GM21619 (cell line): Measurements from ENCODE around the gene IGF2BP2.
"Not testable (repeated sequence)": the region's sequence is repeated elsewhere in the genome, so short reads cannot be mapped to it uniquely, and the experiment has no call there.

ENCODE experiments used
- ATAC-seq: cut with Tn5 transposase; IDR thresholded peaks from one replicate; pipeline ENCODE4 v1.9.1; 2021; ENCODE audit not compliant: unreplicated experiment

IGF2BP2 gene

DNA sequence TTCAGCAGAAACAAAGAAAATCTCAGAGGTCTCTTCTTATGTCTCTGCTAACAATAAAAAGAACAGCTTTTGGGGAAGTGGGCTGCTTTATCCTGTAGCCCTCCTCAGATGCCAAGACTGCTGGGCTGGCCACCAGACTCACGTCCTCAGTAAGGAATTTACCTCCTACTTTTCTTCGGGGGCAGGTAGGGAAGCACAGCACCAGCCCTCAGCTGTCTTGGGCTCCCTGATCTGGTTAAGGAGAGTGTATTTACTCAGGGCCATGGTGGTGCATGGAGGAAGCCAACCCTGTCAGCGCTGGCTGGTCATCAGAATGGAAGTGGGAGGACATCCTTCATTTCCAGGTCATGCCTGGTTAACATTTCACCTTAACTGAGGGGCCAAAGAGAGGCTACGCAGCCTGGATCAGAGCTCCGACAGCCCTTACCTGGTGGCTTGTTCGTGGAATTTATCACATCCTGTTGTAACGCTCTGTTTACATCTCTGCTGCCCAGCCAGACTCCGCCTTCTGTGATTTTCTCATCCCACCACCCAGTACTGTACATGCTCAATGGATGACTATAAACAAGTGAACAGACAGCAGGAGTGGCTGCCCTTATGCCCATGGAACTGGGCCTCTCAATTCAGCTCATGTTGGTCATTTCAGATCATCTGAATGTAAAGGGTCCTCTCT is 108.3 kb downstream of the IGF2BP2 start:
- no peak for ATAC-seq

GRCh38 chr3:185715091-185715490 is 109.8 kb downstream of the IGF2BP2 start:
- no peak for ATAC-seq

DNA sequence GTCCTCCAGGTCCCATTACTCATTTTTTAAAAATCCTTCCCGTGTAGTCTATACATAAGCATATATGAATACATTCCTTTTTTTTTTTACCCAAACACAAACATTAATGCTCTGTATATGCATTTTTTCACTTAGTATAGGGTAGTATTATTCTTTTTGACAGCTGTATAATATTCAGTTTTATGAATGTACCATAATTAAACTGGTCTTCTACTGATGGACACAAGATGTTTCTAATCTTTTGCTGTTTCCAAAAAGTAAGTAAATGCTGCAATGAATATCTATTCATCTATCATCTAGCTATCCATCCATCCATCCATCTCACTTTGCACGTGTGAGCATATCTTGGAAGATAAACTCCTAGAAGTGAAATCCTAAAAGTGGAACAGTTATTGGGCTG is 110.8 kb downstream of the IGF2BP2 start:
- ATAC-seq: no peak

GRCh38 chr3:185713015-185713414 is 111.8 kb downstream of the IGF2BP2 start:
- ATAC-seq: no peak

- no peak for ATAC-seq
These were observed 112.5 kb downstream of the IGF2BP2 start for GRCh38 chr3:185712337-185712736.

- no peak for ATAC-seq
These were observed 113.5 kb downstream of the IGF2BP2 start for GRCh38 chr3:185711255-185711870.

GRCh38 chr3:185709251-185709955 is 115.4 kb downstream of the IGF2BP2 start:
- no peak for ATAC-seq

DNA sequence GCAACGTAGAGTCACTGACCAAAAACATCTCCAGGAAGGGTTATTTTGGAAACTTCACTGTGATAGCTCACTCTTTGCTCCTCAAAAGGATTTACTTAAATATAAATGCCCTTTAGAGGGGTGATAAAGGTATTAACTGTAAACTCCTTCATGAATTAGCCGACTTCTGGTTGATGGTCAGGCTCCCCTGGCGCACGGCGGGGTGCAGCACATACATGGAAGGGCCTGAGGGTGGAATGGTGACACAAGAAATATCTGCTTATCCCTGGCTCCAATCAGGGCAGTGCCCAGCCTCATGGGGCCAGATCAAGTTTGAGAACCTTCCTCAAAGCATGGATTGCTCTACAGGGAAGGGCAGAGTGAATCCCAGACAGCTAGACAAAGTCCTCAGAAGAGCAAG is 116.5 kb downstream of the IGF2BP2 start:
- no peak for ATAC-seq

- no peak for ATAC-seq
These were observed 119.3 kb downstream of the IGF2BP2 start for GRCh38 chr3:185705498-185705897.

DNA sequence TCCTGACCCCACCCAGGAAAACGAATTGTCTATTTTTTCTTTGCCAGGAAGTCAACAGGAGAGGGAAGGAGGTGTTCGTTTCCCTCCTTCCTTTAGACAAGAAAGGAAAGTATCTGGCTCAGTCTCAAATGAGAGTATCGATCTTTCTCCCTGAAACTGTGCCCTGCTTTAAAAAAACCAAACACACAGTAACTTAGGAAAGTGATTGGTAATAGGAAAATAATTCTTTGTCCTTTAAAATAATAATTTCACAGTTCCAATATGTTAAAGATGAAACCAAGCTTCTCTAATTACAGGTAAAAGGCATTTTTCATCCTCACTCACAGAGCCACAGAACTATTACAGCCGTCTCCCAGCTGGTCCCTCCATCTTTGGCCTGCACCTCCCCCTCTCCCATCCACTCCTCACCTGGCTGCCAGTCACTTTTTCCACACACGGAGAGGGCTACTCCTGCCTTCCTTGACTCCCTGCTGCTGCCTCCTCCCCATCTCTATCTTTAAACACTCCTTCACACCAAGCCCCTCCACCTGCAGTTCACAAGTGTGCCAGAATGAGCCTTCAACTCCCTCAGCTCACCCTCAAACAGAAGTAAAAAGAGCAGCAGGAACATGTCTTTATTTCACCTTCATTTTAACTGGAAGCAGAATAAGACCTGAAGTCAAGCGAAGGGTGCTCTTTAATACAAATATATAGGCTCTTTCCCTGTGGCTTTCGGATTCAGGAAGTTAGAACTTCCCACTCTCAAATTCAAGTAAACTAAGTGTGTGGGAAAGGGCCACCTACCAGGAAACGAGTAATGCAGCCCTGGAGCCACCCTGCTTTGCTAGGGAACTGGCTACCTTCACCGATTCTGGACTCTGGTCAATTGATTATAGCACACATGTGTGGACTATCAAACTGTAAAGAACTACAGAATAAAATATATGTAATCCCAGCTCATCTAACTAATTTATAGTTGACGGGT is 122.3 kb downstream of the IGF2BP2 start:
- ATAC-seq: no peak

DNA sequence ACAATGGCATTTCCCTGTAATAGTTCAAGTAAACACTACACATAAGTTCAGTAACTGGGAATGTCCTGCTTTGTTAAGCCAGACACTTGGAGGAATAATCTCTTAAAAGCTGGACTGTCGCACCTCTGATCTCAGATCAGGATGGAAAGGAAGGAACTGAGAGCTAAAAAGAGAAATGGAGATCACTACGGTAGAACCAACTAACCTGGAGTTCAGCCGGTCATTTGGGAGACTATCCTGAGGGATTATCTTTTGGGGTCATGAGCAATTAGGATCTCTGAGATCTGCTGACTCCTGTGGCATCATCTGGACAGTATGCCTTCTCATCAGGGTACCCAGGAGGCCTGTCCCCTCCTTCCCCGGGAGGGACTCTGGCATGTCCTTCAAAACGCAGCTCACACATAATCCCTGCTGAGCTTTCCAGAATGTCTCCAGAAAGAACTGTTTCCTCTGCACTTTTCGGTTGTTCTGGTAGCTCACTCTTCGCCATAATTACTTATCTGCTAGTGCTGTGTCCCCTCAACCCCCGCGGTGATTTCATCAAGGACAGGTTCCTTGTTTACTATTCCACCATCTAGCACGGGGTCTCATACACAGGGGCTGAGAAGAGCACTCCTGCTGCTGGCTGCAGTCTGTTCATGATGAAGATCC is 123.1 kb downstream of the IGF2BP2 start:
- ATAC-seq: no peak

DNA sequence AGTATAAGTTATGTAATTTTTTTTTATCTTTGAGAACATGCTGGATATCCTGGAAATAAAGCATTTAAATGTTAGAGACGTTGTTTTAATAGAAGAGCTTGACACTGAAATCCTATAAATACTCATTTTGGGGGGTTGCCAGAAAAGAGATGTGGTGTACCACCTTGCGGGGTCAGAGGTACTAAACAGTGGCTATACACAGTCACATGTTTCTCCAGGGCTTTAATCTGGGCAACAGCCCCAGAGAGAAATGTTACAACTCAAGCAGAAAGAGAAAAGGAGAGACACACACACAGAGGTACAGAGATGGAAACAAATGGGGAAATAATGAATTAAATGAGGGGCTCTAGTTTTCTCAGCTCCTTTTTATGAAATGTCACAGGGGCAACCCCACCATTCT is 124.9 kb downstream of the IGF2BP2 start:
- no peak for ATAC-seq

- not testable (repeated sequence) for ATAC-seq
These were observed 127.6 kb downstream of the IGF2BP2 start for GRCh38 chr3:185697228-185697627.

- ATAC-seq: no peak
These were observed 128.8 kb downstream of the IGF2BP2 start for GRCh38 chr3:185696039-185696438.

DNA sequence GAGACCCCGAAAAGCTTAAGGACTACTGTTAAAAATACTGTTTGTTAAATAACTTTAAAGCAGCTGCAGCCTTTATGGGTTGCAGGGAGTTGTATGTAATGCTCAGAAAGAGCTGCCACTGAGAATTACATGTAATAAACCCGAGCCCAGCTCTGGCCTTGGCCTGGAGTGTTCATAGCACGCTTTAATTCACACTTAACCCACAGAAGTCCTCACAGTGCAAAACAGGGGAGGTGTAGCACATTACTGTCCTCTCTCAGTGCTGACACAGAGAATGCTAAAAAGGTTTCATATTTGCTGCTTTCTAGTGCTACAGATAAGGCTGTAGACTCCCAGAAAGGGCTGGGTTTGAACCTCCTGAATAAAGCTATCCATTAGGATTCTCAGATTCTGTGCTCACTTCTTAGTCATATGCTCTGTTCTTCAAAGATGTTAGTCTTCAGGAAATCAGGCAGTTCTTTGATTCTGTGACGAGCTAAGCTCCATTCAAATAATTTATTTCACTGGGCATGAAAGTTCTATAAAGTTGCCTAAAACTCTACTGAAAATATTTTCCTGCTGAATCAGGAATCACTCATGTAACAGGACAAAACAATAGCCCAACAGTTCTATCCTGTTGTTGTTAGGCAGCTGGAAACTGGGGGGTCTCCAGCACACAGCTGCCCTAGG is 130.7 kb downstream of the IGF2BP2 start:
- ATAC-seq: no peak

DNA sequence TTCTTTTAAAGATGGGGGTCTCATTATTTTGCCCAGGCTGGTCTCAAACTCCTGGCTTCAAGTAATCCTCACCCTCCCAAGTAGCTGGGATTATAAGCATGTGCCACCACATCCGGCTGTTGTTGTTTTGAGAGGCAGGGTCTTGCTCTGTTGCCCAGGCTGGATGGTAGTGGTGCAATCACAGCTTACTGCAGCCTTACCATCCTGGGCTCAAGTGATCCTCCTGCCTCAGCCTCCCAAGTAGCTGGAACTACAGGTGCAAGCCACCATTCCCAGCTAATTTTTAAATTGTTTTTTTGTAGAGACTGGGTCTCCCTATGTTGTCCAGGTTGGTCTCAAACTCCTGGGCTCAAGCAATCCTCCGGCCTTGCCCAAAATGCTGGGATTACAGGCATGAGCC is 133.2 kb downstream of the IGF2BP2 start:
- no peak for ATAC-seq

DNA sequence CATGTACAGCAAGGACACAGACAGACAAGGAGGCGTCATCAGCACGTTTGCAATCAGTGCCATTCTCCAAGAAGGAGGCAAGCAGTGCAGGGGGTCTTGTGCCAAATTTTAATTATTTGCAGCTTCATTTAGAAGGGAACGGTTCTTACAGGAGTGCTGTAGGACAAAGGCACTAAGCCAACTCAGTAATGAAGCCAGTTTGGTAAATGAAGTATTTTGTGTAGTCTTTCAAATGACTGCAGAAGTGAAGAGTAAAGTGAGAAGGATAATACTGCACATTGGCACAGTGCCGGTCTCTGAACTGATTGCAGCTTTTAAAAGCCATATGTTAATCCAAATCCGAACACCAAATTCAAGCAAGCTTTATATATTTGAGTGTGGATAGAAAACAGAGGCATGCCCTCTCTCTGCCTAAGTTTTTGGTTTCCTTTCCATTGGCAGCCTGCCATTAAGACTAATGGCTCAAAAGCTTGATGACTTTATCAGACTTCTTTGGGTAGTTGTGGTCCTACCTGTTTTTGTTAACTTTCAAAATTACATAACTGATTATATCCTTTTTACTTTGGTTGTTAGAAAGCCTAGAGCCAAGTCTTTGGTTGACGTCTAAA is 137.5 kb downstream of the IGF2BP2 start:
- no peak for ATAC-seq

DNA sequence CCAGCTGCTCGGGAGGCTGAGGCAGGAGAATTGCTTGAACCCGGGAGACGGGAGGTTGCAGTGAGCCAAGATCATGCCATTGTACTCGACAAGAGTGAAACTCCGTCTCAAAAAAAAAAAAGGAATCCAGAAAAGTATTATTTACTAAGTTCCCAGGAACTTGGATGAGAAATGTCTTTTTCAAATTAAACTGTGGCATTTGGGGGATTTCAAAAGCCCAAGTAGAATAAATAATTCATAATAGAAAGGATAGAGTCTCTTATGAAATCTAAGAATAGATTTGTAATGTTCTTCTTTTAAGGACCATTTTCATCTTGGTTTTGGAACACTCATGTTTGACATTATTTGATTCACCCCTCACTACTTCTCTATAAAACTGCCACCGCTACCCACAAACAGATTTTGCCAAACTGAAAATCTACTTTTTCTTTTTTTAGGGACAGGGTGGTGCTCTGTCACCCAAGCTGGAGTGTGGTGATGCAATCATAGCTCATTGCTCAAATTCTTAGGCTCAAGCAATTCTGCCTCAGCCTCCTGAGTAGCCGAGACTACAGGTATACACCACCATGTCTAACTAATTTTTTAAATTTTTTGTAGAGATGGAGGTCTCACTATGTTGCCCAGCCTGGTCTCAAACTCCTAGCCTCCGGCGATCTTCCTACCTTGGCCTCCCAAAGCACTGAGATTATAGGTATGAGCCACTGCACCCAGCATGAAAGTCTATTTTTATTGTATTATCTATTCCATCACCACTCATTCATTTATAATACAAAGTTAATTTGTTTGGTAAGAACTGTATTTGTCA is 139.4 kb downstream of the IGF2BP2 start:
- no peak for ATAC-seq

GRCh38 chr3:185680231-185680630 is 144.6 kb downstream of the IGF2BP2 start:
- no peak for ATAC-seq
